HG02938 (cell line): ENCODE data around the gene SMAD7.

ENCODE experiments used
- ATAC-seq: cut with Tn5 transposase; IDR thresholded peaks from one replicate; pipeline ENCODE4 v1.9.1; 2021; ENCODE audit warnings: mild to moderate bottlenecking, moderate library complexity; ENCODE audit not compliant: unreplicated experiment

SMAD7 gene, protein sequence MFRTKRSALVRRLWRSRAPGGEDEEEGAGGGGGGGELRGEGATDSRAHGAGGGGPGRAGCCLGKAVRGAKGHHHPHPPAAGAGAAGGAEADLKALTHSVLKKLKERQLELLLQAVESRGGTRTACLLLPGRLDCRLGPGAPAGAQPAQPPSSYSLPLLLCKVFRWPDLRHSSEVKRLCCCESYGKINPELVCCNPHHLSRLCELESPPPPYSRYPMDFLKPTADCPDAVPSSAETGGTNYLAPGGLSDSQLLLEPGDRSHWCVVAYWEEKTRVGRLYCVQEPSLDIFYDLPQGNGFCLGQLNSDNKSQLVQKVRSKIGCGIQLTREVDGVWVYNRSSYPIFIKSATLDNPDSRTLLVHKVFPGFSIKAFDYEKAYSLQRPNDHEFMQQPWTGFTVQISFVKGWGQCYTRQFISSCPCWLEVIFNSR

GRCh38 chr18:48950536-48951447, at the start of gene SMAD7:
SMAD7 (minus strand) TSS chr18:48950965; CDS start chr18:48950424, 541 bp downstream.
- no peak for ATAC-seq

GRCh38 chr18:48999569-48999968, 48.8 kb upstream of the SMAD7 start:
- ATAC-seq: no peak

DNA sequence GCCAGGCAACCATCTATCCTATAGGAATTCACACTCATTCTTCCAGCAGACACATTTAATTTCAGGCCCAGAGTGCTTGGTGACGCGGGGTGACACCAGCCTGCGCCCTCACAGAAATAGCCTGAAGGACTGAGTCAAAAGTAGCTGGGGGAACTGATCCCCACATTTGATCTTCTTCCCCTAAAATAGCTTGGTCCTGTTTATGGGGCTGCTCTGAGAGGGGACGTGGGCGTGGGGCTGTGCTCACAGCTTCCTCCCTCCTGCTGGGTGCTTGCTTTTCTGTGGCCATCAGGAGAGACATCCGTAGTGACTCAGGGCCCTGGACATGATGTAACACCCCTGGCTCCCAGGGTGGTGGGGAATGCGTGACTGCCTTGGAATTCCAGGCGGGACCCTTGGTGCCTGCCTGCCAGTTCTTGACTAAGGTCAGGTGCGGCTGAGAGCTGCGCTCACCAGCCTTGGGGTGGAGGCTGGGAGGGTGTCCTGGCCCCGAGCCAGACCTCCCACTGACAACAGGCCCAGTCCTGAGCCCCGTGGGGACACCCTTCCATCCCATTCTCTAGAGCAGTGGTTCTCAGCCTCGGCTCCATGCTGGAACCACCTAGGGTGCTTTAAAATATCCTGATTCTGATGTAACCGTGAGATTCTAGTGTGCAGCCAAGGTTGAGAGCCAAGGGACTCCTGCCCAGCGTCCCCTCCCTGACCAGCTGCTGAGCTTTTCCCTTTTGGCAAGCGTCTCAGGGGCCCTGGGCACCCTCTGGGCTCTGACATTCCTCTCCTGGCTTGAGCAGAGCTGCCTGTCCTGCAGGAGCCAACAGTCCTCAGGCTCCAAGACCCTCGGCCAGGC, 47.4 kb upstream of the SMAD7 start:
- ATAC-seq: no peak

GRCh38 chr18:48997681-48997984, 46.9 kb upstream of the SMAD7 start:
- ATAC-seq: no peak

GRCh38 chr18:48996901-48997463, 46.2 kb upstream of the SMAD7 start:
- no peak for ATAC-seq

DNA sequence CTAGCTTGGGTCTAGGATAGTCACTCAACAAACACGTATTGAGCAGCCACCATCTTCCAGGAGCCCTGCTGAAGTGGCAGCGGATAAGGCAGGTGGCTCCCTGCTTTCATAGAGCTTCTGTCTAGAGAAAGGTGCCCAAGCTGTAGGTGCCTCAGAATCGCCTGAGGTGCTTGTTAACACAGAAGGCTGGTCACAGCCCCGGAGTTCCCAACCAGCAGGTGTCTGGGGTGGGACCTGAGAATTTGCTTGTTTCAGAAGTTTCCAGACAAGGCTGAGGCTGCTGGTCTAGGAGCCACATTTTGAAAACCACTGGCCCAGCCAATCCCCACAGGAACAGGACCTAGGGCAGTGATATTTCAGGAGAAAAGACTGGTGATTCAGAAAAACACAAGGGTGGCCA, 45.3 kb upstream of the SMAD7 start:
- ATAC-seq: no peak

DNA sequence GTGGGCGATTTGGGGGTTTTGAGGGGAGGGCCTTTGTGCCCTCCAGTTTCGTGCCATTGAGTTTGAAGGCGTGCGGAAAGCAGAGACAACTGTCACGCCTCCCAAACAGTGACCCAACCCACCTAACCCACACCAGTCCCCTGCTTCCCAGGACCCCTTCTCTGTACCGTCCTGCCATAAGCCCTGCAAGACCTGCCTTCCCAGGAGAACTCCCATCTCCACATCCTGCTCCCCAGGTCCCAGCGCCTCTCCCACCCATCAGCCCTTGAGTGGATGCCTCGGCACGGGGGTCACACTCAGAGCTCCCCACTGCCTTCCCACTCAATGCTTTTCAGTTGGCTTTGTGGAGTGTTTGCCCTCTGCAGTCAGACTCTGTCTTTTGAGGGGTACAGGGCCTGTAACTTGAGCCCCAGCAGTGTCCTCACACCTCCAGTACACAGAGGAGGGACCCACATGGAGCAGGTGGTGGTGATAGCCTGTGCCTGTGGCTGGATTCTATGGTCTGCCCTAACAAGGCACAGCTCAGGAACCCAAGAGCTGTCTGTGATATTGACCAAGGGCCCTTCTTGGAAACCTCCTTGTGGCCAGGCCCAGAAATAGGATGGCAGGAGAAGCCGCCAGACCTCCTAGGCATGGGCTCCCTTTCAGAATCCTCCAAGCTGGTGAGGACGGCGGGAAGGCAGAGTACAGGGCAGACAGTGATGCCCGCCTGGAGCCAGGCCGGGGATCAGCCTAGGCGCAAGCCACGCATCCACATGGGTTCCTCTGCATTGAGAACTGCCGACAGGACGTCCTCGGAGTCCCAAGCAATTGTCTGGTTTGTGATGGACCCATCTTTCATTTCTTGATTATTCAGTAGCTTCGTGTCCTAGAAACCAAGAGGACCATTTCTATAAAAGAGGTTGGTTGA, 44.4 kb upstream of the SMAD7 start:
- ATAC-seq: no peak

DNA sequence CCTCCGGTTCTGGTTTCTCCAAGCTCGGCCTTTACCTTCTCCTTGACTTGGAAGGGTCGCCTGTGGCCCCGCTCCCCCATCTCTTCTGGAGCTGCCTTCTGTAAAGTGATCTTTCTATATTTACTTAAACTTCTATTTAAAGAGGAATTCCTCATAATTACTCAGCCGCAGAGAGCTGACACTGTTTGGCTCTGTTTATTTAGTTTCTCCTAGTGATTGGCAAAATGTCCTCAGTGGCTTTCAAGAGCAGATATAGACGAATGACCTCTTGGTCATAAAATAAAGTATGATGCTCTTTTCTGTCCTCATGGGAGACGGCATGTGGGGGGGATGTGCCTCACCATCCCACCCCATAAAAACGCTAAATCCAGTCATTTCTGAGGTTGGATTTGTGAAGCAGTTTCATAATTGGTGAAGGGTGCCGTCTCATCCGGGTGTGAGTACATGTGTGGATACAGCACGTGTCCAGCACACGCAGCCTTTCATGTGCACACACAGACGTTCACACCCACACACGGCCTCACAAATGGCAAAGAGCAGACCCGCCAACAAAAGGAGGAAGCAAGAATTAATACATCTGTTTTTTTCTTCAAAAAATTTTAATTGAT, 43.4 kb upstream of the SMAD7 start:
- no peak for ATAC-seq

DNA sequence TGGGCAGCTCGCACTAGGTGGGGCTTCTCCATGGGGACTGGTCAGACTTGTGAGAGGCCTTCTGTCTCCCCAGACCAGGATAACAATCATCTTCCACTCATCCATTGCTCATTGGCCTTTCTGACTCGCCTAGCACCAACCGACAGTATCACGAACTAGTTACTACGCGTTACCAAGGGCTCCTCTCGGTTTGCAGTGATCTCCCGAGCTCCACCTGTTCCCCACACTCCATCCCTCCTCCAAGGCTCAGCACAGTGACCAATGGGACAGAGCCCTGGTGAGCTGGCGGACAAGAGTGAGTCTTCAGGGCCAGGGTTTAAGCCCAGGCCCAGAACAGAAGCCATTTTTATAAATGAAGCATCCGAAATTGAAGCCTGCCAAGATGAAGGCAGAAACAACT, 42.8 kb upstream of the SMAD7 start:
- ATAC-seq: no peak

DNA sequence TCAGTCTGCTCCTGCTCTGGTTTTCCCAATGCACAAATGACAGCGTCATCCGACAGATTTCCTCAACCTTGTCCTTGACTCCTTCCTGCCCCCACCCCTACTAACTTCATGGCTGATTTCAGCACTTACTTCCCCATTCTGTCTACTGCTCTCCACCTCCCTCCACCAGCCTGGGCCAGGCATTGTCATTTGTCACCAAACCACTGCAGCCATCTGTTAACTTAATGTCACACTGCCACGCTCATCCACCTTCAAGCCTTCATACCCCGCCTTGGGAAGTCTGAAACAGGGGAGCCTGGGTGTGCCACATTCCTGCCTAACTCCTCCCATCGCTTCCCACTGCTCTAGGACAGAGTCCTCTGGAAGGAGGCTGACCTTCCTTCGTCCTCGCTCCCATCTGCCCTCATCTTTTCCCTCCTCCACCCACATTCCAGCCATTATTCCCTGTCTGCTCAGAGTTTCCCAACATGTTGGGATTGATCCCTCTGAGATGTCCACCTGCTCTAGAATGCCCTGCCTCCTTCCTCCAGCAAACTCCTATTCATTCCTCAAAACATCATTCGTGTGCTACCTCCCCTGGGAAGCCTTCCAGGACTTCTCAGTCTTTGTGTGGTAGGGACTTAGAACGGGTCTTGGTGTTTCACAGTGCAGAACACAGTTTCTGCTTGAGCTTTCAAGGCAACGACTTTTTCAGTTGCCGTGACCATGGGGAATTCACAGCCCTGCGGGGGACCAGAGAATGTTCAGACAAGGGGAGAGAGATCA, 42.2 kb upstream of the SMAD7 start:
- ATAC-seq: no peak

DNA sequence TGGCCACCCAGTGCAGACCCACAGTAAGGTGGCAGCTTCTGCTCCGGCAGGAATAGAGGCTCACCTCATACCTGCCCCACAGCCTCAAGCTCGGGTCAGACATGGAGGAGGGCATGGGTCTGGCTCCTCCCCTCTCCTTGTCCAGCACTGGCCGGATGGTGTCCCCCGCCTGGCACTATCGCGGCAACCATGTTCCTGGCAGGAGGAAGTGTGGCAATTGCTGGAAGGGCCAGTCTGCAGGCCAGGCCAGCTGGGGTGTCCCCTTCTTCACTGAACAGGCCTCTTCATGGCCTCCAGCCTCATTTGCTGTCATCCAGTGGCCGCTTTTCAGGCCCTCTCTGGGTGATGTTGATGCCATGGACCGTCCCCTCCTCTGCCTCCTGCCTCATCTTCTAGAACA, 41.4 kb upstream of the SMAD7 start:
- ATAC-seq: no peak

- no peak for ATAC-seq
Observed at GRCh38 chr18:48991676-48992075, 40.9 kb upstream of the SMAD7 start.

DNA sequence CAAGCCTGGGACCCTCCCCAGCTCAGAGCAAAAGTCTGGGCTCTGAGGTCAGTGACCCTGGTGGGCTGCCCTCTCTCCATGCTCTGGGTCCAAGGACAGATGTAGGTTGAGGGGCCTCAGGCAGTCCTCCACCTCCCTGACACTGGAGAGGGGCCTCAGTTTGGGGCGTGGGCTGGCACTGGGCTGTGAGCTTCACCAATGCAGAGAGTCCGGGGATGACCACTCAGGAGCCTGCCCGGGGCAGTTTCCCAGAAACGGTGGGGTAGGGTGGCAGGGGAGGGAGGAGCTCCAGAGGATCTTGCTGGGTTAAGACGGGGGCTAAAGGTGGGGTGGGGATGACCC, 40.5 kb upstream of the SMAD7 start:
- ATAC-seq: no peak

GRCh38 chr18:48990481-48991318, 39.9 kb upstream of the SMAD7 start:
- no peak for ATAC-seq

- no peak for ATAC-seq
Observed at GRCh38 chr18:48989304-48990303, 38.8 kb upstream of the SMAD7 start.

- no peak for ATAC-seq
Observed at GRCh38 chr18:48988508-48989303, 37.9 kb upstream of the SMAD7 start.
